ENCODE data around the gene TMEM176A.

- TF ChIP-seq CTCF (IDR thresholded peaks at IDR 0.05) (no peak), POLR2AphosphoS5 (IDR thresholded peaks at IDR 0.05) (no peak)
These were observed 5.3 kb downstream of the TMEM176A start for GRCh38 chr7:150805864-150806263.
